Neural cell (in vitro differentiated cells): ENCODE data around the gene TSPEAR. TPM values are rescaled to one million over a fixed set of nuclear protein-coding genes. Genes with fewer than 3 reads are reported as not detected.

Experiments
- H2AFZ ChIP-seq: fragments of 200-600, 300-800 bp; sonication (generic), shearing (Covaris generic); 2 replicates; pipeline ENCODE4 v1.6.0; 2014; ENCODE audit warnings: low read depth, mild to moderate bottlenecking, antibody characterized with exemption, low read length, moderate library complexity
- H3F3A ChIP-seq: fragments of 200-600 bp; shearing (Covaris generic); 2 replicates; pipeline ENCODE4 v1.6.1; 2016; ENCODE audit warnings: mild to moderate bottlenecking, moderate library complexity, mixed read lengths, antibody characterized with exemption, low read length; ENCODE audit not compliant: insufficient read depth, poor library complexity, severe bottlenecking
- H3K27ac ChIP-seq: fragments of 200-600, 300-800 bp; sonication (generic), shearing (Covaris generic); 2 replicates; pipeline ENCODE4 v1.5.1; 2014; ENCODE audit warnings: mild to moderate bottlenecking, low read length, moderate library complexity
- H3K27me3 ChIP-seq: fragments of 300-800, 200-600 bp; sonication (generic), shearing (Covaris generic); 2 replicates; pipeline ENCODE4 v1.6.0; 2014; ENCODE audit warnings: mild to moderate bottlenecking, low read depth, low read length, moderate library complexity; ENCODE audit not compliant: insufficient read depth
- H3K36me3 ChIP-seq: fragments of 300-800, 200-600 bp; sonication (generic), shearing (Covaris generic); 2 replicates; pipeline ENCODE4 v1.5.1; 2014; ENCODE audit warnings: mild to moderate bottlenecking, antibody characterized with exemption, low read length, moderate library complexity; ENCODE audit not compliant: insufficient read depth
- H3K4me2 ChIP-seq: fragments of 300-800, 200-600 bp; sonication (generic), shearing (Covaris generic); 2 replicates; pipeline ENCODE4 v1.6.0; 2014; ENCODE audit warnings: mild to moderate bottlenecking, low read length
- H3K4me3 ChIP-seq: fragments of 300-800, 200-600 bp; sonication (generic), shearing (Covaris generic); 2 replicates; pipeline ENCODE4 v1.5.1; 2014; ENCODE audit warnings: mild to moderate bottlenecking, low read length, moderate library complexity
- H3K79me2 ChIP-seq: fragments of 200-600 bp; shearing (Covaris generic); replicated peaks from 2 replicates; pipeline ENCODE4 v1.6.0; 2014; ENCODE audit warnings: mild to moderate bottlenecking, low read length, moderate library complexity; ENCODE audit not compliant: insufficient read depth
- H3K9ac ChIP-seq: fragments of 300-800, 200-600 bp; sonication (generic), shearing (Covaris generic); 2 replicates; pipeline ENCODE4 v1.6.1; 2016; ENCODE audit warnings: mild to moderate bottlenecking, low read length, mixed read lengths
- H3K9me2 ChIP-seq: fragments of 200-600 bp; shearing (Covaris generic); 2 replicates; pipeline ENCODE4 v1.6.1; 2016; ENCODE audit warnings: mild to moderate bottlenecking, low read length, mixed read lengths; ENCODE audit not compliant: insufficient read depth
- H3K9me3 ChIP-seq: fragments of 200-600, 300-800 bp; sonication (generic), shearing (Covaris generic); 2 replicates; pipeline ENCODE4 v1.6.1; 2016; ENCODE audit warnings: mild to moderate bottlenecking, mixed run types, low read length, moderate library complexity, mixed read lengths
- H4K20me1 ChIP-seq: fragments of 200-600 bp; shearing (Covaris generic); 2 replicates; pipeline ENCODE4 v1.6.1; 2016; ENCODE audit warnings: mild to moderate bottlenecking, mixed run types; ENCODE audit not compliant: insufficient read depth
- CTCF ChIP-seq: fragments of 450-650 bp; IDR thresholded peaks from 2 replicates; pipeline ENCODE4 v1.5.1; 2014; ENCODE audit warnings: antibody characterized with exemption, mild to moderate bottlenecking, moderate library complexity; ENCODE audit not compliant: poor library complexity, severe bottlenecking
- EP300 ChIP-seq: fragments of 450-650 bp; conservative IDR thresholded peaks from 2 replicates; pipeline ENCODE4 v1.6.1; 2014; ENCODE audit warnings: antibody characterized with exemption, mild to moderate bottlenecking, moderate library complexity; ENCODE audit not compliant: poor library complexity, severe bottlenecking
- EZH2 ChIP-seq: fragments of 200-600, 300-800 bp; shearing (Covaris generic), sonication (generic); IDR thresholded peaks from 2 replicates; pipeline ENCODE4 v1.6.1; 2014; ENCODE audit warnings: antibody characterized with exemption, low read length, borderline replicate concordance, mild to moderate bottlenecking; ENCODE audit not compliant: insufficient read depth, poor library complexity, severe bottlenecking
- MXI1 ChIP-seq: fragments of 450-650 bp; conservative IDR thresholded peaks from 2 replicates; pipeline ENCODE4 v1.6.1; 2014; ENCODE audit warnings: antibody characterized with exemption, mild to moderate bottlenecking; ENCODE audit not compliant: poor library complexity, severe bottlenecking
- POLR2AphosphoS5 ChIP-seq: IDR thresholded peaks from 2 replicates; pipeline ENCODE4 v1.6.1; 2012
- RAD21 ChIP-seq: fragments of 450-650 bp; conservative IDR thresholded peaks from 2 replicates; pipeline ENCODE4 v1.6.1; 2014; ENCODE audit warnings: antibody characterized with exemption, mild to moderate bottlenecking, moderate library complexity
- REST ChIP-seq: IDR thresholded peaks from 2 replicates; pipeline ENCODE4 v1.6.1; 2012; ENCODE audit warnings: borderline replicate concordance
- SMC3 ChIP-seq: fragments of 450-650 bp; conservative IDR thresholded peaks from 2 replicates; pipeline ENCODE4 v1.6.1; 2014; ENCODE audit warnings: antibody characterized with exemption, mild to moderate bottlenecking, moderate library complexity; ENCODE audit not compliant: poor library complexity
- TAF1 ChIP-seq: IDR thresholded peaks from 2 replicates; pipeline ENCODE4 v1.6.1; 2012; ENCODE audit warnings: low read depth
- polyA plus RNA-seq: library from polyadenylated mRNA; depleted of rRNA; stranded (reverse); fragments of >200 nt; gene quantifications from 2 replicates; pipeline ENCODE4 v1.2.3, GENCODE V29; 2014

The TSPEAR gene
- polyA plus RNA-seq, 1 donor from 2014 or later = 0.19 TPM

DNA sequence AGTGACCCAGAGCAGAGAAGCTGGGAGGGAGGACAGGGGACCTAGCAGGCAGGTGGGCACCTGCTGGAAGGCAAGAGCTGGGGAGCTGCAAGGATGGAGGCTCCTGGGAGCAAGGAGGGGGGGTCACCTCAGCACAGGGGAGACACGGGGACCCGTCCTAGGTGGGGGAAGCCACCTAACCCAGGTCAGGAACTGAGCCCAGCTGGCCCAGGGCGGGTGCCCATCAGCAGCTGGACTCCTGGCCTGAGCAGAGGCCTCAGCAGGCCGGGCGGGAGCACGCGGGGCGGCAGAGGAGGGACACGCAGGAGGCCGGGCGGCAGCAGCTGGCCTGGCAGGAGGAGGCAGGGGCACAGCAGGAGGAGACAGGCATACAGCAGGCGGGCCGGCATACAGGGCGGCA, 172.3 kb downstream of the TSPEAR start:
- Histone ChIP-seq H3K4me2 (no peak overlapping the region), H3K27me3 (no peaks in the 10 kb centered on the region), H3K4me3 (no peak overlapping the region), H4K20me1 (no peaks in the 10 kb centered on the region), H3K36me3 (no peaks in the 10 kb centered on the region), H3K27ac (no peak overlapping the region), H3K79me2 (no peaks in the 10 kb centered on the region), H2AFZ (no peak overlapping the region), H3K9me3 (no peaks in the 10 kb centered on the region), H3F3A (no peaks in the 10 kb centered on the region), H3K9me2 (no peaks in the 10 kb centered on the region), H3K9ac (no peak overlapping the region)
- TF ChIP-seq RAD21 (no peak), EZH2 (no peak)

GRCh38 chr21:44537930-44538911, 173.2 kb downstream of the TSPEAR start:
- Histone ChIP-seq H3K9me3 (no peaks in the 10 kb centered on the region), H3K27ac (no peak overlapping the region), H3K9ac (no peak overlapping the region), H4K20me1 (no peaks in the 10 kb centered on the region), H3K4me3 (no peak overlapping the region), H3K9me2 (no peaks in the 10 kb centered on the region), H3K27me3 (no peaks in the 10 kb centered on the region), H3K79me2 (no peaks in the 10 kb centered on the region), H2AFZ (no peak overlapping the region), H3K36me3 (no peaks in the 10 kb centered on the region), H3F3A (no peaks in the 10 kb centered on the region), H3K4me2 (no peak overlapping the region)
- TF ChIP-seq SMC3 (no peak), POLR2AphosphoS5 (no peak), CTCF (no peak), MXI1 (no peak), EZH2 (no peak), TAF1 (no peak), EP300 (no peak), RAD21 (no peak), REST (no peak)
